ENCODE data around the gene CALB2.

Gene CALB2

GRCh38 chr16:71387045-71387871 lies 28.7 kb downstream of the CALB2 start:
- no peak for TF ChIP-seq ZNF274 (IDR thresholded peaks at IDR 0.05; ENCODE audit: low read depth, low read length)
- no peak overlapping the region for H3K4me3 ChIP-seq (ENCODE audit: low read length)

GRCh38 chr16:71389330-71389729 lies 30.8 kb downstream of the CALB2 start:
- H3K4me3 ChIP-seq (ENCODE audit: low read length) = no peak overlapping the region
- no peak for TF ChIP-seq ZNF274 (IDR thresholded peaks at IDR 0.05; ENCODE audit: low read depth, low read length)

- TF ChIP-seq ZNF274 (IDR thresholded peaks at IDR 0.05; ENCODE audit: low read depth, low read length) = no peak
- no peak overlapping the region for H3K4me3 ChIP-seq (ENCODE audit: low read length)
Measured at GRCh38 chr16:71396594-71396993, 38.1 kb downstream of the CALB2 start.

GRCh38 chr16:71399801-71400563 lies 41.5 kb downstream of the CALB2 start:
- no peak overlapping the region for H3K4me3 ChIP-seq (ENCODE audit: low read length)
- TF ChIP-seq ZNF274 (IDR thresholded peaks at IDR 0.05; ENCODE audit: low read depth, low read length) = no peak

DNA sequence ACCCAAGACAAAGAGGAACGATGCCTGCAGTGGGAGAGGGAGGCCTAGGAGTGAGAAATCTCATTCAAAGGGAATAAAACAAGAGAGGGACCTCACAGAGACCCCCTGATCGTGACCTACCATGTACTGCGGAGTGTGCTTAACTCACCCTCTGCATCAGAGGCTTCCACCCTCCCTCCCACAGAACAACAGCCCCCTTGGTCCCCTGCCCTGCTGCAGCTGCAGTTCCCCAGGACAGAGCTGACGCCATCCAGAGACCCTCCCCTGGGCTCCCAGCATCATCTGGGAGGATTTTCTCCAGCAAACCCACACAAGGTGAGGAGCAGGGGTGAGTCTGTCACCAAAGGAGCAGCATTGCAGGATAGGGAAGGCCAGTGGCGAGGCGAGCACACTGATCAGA lies 43.5 kb downstream of the CALB2 start:
- TF ChIP-seq ZNF274 (IDR thresholded peaks at IDR 0.05; ENCODE audit: low read depth, low read length) = no peak
- no peak overlapping the region for H3K4me3 ChIP-seq (ENCODE audit: low read length)

DNA sequence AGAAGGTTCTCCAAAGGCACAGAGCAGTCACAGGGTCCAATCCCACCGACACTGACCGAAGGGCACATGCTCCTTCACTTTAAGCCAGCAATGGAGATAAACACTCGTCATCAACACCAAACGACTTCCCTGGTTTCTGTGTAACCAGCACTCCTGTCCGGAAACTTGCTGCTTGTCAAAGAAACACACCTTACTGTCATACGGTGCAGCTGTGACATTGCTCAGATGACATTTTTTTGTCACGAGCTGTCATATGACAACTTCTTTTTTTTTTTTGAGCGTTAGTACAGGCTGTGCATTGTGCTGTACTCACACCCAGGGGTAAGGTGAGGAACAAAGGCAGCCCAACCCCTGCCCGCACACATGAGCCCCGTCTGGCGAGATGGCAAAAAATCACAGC lies 44.2 kb downstream of the CALB2 start:
- no peak for TF ChIP-seq ZNF274 (IDR thresholded peaks at IDR 0.05; ENCODE audit: low read depth, low read length)
- no peak overlapping the region for H3K4me3 ChIP-seq (ENCODE audit: low read length)

DNA sequence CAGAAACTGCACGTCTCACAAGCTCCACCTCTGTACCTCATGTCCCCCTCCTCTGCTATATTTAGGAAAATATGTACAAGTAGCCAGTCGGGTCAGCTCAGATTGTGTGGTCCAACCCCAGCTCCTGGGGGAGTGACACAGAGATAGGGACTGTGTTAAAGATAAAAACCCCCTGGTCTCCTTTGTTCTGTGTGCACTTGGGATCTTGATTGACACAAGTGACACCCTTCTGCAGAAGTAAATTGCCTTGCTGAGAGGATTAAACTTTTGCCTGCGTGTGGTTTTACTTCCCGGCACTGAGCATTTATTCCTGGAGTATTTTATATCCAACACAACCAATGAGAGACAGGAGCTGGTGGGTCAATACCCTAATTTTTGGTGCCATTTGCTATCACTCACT lies 45.8 kb downstream of the CALB2 start:
- TF ChIP-seq ZNF274 (IDR thresholded peaks at IDR 0.05; ENCODE audit: low read depth, low read length) = no peak

DNA sequence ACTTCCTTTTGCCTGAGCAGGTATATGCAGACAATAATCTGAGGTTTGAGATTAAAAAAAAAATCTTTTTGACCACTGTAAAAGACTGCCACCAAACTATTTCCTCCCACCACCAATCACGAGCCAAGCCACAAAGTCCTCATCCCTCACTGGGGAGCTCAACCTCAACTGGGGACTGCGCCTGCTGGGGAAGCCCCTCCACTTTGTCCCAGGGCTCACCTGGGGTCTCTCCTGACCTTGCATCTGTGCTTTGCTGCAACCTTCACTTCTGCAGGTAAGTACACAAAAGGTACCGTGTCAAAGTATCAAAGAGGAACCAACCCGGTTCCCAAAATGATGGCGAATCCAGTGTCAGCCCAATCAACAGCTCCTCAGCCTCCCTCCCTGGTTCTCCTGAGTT lies 47.8 kb downstream of the CALB2 start:
- no peak for TF ChIP-seq ZNF274 (IDR thresholded peaks at IDR 0.05; ENCODE audit: low read depth, low read length)
- H3K4me3 ChIP-seq (ENCODE audit: low read length) = no peak overlapping the region

More for the DNA sequence above, 45.8 kb downstream of the CALB2 start:
- no peak overlapping the region for H3K4me3 ChIP-seq (ENCODE audit: low read length)

DNA sequence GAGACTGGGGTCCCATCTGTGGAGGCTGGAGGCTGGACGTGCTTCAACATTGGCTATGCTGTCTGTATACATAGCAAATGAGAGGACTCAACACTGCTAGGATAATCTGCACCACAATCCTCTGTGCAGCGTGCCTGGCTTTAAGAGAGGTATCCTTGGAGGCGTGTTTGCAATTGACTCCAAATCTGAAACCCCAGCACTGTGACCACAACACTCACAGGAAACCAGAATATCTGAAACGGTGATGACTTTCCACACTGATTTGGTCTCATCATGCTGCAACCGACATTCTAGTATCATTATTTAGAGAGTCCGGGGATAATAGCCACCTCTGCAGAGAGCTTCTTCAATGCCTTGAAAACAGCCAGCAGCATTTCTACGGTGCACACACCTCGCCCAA lies 48.2 kb downstream of the CALB2 start:
- H3K4me3 ChIP-seq (ENCODE audit: low read length) = no peak overlapping the region
- no peak for TF ChIP-seq ZNF274 (IDR thresholded peaks at IDR 0.05; ENCODE audit: low read depth, low read length)

GRCh38 chr16:71407731-71408130 lies 49.2 kb downstream of the CALB2 start:
- H3K4me3 ChIP-seq (ENCODE audit: low read length) = no peak overlapping the region
- TF ChIP-seq ZNF274 (IDR thresholded peaks at IDR 0.05; ENCODE audit: low read depth, low read length) = no peak

DNA sequence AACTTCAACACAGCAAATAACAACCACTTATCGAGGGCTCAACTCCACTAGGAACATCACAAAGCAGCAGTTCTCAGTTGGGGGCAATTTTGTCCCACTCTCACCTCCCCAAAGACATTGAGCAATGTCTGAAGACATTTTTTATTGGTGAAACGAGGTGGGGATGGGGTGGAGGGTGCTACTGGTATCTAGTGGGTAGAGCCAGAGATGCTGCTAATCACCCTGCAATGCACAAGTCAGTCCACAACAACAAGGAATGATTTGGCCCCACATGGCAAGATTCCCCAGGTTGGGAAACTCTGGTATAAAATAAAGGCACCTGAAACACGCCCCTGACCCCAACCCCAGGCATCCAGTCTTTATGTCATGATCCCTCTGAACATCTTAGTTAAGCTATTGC lies 50.0 kb downstream of the CALB2 start:
- no peak overlapping the region for H3K4me3 ChIP-seq (ENCODE audit: low read length)
- TF ChIP-seq ZNF274 (IDR thresholded peaks at IDR 0.05; ENCODE audit: low read depth, low read length) = no peak

- no peak for TF ChIP-seq ZNF274 (IDR thresholded peaks at IDR 0.05; ENCODE audit: low read depth, low read length)
Measured at GRCh38 chr16:71409011-71409775, 50.7 kb downstream of the CALB2 start.

DNA sequence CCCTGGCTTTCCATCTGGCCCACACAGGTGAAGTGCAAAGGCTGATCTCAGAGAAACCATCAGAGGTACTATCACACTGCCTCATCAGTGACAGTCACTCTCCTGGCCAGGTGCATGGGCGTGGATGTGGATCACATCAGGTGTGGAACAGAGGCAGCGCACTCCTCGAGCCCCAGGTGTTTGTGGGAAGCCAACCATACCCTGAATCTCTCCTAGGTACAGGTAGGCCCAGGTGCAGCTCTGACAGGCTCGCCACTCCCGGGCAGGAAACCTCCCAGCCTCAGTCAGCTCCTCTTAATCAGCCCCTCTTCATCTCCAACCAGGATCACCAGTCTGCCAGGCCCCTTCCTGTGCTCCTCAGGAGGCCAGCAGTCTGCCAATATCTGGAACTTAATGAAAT lies 51.6 kb downstream of the CALB2 start:
- no peak for TF ChIP-seq ZNF274 (IDR thresholded peaks at IDR 0.05; ENCODE audit: low read depth, low read length)
- no peak overlapping the region for H3K4me3 ChIP-seq (ENCODE audit: low read length)

More at GRCh38 chr16:71409011-71409775, 50.7 kb downstream of the CALB2 start:
- no peak overlapping the region for H3K4me3 ChIP-seq (ENCODE audit: low read length)

All from GM08714 (cell line).